D341Med (cell line): ENCODE measurements around the gene PTGES2.

ENCODE experiments used
- DNase-seq: peaks from one replicate; pipeline ENCODE4 v3.0.0; 2012; ENCODE audit warnings: low spot score

The PTGES2 gene

DNA sequence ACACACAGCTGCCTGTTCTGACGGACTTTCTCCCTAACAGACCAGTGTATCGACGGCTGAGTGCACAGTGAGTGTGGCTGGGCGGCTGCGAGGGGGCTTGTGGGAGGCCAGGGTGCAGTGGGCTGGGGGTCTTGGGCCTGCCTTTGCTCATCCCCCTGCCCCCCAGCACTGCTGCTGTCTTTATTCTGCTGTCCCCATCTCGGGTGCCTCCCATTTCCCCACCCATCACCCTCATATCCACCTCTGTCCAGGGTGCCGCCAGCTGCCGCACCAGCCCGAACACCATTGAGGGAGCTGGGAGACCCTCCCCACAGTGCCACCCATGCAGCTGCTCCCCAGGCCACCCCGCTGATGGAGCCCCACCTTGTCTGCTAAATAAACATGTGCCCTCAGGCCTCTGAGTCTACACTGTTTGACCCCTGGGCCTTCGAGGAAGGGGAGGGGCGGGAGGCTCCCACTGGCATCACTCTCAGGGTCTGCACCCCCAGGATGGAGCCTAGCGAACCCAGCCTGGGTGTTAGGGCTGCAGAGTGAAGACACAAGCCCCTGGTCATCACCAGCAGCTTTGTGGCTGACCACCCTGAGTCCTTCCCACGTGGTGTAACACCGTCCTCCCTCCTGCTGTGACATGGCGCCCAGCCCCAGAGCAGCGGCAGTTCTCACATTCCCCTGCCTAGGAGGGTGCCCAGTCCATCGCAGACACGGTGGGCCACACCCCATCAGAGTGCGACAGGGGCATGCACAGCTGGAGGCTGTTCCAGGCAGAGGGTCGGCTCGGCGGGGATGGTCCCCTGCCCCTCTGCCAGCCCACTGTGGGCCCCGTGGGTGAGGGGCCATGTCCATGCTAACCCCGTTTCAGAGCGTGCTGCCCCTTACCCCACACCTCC lies 25.8 kb upstream of the PTGES2 start:
- DNase-seq: no peak

DNA sequence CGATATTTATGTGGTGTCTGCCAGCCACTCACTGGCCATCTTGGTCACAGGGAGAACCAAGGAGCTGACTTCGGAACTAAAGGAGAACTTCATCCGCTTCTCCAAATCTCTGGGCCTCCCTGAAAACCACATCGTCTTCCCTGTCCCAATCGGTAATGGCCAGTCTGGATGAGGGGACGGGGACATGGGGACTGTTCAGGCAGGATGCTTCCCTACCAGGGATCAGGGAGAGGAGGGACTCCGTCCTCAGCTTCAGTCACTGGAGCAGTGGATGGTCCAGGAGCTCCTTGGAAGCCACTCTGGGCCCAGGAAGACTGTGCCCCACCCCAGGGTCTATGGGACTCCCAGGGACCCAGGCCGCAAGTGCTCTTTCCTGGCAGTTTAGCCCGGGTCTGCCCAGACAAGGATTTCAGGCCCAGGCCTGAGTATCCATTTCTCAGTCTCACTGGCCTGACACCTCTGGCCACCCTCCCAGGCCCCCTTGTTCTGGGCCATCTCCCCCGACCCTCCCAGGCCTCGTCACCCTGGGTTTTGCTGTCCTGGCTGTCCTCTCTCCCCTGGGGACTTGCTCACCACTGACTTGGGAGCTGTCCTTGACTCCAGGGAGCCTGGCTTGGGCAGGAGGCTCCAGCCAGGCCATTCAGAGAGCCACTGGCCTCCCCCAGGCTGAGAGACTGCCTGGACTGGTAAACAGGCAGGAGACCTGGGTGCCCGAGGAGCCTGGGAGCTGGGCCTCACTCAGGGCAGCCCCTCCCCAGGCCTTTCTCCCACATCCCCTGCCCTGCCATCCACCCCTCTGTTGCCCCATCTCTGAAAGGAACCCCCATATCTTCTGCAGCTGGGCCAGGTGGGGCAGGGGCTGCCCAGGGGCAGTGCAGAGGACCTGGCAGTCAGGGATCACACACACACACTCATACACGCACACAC lies 24.9 kb upstream of the PTGES2 start:
- no peak for DNase-seq

DNA sequence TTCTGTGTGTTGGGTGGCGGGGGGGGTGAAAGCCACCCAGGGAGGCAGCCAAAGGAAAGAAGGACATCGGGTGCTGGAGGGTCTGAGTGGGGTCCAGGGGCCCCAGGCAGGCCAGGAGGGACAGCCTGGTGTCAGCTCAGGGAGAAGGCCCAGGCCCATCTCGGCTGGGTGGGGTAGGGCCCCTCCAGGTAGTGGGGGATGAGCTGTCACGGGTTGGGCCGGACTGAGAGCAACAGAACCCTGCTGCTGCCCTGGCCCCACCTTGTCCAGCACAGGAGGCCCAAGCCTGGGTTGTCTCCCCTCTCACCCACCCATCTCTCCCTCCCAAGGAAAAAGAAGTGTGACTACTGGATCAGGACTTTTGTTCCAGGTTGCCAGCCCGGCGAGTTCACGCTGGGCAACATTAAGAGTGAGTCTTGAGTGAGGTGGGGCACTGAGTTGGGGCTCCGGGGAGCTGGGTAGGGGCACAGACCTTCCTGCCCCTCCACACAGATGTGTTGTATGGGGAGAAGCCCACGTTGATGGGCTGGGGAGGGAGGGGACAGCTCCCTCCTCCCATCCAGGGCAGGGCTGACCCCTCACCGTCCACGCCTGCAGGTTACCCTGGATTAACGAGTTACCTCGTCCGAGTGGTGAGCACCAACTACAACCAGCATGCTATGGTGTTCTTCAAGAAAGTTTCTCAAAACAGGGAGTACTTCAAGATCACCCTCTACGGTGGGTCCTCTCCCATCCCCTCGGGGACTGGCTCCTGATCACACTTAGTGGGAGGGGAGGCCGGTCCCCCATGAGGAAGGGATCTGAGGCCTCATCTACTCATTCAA lies 24.0 kb upstream of the PTGES2 start:
- DNase-seq: no peak

DNA sequence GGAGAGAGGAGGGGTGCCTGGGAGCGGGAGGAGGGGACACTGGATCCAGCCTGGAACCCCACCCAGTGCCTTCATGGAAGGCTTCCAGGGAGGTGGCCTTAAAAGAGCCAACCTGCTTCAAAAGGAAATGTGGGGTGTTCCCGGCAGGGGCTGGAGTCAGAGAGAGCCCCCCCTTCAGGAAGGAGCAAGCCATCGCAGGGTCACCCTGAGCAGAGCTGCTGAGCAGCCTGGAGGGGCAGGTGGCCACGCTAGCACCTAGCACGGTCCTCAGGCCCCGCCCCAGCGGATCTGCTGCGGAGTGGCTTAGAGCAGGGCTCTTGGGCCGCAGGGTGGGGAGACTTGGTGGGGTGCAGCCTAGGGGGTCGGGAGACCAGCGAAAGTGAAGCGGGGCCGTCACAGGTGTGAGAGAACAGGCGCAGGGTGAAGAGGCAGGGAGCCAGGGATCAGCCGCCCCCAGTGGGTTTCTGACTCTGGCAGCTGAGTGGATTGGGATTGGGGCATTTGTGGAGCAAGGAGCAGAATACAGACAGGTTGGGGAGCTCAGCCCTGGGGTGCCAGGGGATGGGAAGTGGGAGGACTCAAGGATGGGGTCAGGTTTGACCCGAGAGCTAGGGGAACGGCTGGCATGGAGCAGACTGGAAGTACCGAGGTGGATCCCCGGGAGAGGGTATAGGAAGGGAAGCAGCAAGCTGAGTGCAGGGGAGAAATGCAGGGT lies 23.2 kb upstream of the PTGES2 start:
- no peak for DNase-seq

DNA sequence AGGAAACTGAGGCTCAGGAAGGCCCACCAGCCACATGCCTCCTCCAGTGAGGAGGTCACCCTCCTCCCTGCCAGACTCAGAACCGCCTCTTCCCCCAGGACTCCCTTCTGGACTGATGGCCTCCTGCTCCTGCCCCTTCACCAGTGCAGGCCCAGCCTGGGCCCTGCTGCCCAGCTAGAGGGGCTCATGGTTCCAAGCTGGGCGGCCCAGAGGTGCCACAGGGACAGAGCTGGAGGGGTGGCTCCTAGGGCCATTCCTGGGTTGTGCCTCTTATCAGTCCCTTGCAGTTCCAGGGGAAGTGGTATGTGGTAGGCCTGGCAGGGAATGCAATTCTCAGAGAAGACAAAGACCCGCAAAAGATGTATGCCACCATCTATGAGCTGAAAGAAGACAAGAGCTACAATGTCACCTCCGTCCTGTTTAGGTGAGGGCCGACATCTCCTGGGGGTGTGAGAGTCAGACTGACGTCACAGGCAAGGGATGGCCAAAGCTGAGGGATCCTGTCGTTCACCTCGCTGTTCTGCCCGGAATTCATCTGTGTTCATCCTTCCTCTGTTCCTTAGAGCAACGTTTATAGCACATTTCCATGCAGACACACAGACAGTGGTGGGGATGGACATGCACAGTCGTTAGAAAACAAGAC lies 22.5 kb upstream of the PTGES2 start:
- no peak for DNase-seq

DNA sequence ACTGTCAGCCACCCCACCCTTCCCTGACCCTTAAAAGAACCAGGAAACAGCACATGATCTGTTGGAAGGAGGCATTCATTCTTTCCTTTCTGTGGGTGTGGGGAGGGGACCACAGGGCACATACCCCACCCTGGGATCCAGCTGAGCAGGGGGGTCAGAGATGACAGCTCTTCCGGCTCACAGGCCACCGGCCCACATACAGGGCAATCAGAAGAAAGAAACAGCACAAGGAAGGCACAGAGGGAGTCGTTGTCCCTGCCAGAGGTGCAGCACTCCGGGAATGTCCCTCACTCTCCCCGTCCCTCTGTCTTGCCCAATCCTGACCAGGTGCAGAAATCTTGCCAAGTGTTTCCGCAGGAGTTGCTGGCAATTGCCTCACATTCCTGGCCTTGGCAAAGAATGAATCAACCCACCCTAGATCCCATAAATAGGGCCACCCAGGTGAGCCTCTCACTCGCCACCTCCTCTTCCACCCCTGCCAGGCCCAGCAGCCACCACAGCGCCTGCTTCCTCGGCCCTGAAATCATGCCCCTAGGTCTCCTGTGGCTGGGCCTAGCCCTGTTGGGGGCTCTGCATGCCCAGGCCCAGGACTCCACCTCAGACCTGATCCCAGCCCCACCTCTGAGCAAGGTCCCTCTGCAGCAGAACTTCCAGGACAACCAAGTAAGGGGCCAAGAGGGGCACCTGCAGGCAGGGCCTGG lies 21.6 kb upstream of the PTGES2 start, which contains the start of gene LCN2:
Gene LCN2, plus strand, starts transcription at position 453 of the 701 bp plus-strand sequence. Its CDS starts 73 bp downstream, at position 526.
- no peak for DNase-seq

DNA sequence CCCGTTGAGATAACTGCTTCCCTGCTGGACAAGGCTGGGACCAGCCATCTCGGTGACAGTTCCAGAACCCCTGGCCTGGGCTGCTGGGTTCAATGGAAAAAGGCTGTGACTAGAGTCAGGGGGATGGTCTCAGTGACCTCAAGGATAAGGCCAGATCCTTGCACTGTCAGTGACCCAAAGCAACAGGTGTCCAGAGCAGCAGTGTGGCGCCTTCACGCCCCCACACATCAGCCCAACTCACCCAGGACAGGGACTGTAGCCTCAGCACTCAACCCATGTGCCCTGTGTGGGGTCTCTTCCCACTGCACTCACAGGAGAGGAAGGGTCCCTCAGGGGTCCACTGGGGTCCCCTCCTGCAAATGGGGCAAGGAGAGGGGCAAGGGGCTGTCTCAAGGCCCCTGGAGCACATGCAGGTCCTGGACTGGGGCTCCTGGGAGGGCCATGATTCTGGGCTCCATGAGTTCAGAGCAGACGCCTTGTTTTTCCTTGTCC lies 21.0 kb upstream of the PTGES2 start:
- no peak for DNase-seq

DNA sequence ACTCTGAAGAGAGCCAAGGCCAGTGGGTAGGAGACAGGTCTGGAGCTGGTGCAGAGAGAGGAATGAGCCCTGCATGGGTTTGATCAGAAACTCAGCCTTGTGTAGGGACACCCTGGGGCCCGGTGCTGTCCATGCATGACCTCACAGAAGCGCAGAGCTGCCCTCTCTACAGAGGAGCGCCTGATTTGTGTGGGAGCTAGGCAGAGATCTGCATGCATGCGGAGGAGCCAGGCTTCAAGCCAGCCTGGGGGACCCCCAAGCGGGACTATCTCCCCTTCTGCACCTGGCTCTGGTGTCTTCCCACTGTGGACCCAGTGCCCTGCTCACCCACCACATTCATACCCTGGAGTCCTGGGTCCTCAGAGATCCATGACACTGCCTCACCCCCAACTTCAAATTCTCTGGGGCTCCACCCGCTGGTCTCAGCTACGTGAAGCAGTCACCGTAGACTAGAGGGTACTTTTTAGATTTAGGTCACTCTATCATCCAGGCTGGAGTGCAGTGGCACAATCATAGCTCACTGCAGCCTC lies 19.1 kb upstream of the PTGES2 start:
- no peak for DNase-seq

DNA sequence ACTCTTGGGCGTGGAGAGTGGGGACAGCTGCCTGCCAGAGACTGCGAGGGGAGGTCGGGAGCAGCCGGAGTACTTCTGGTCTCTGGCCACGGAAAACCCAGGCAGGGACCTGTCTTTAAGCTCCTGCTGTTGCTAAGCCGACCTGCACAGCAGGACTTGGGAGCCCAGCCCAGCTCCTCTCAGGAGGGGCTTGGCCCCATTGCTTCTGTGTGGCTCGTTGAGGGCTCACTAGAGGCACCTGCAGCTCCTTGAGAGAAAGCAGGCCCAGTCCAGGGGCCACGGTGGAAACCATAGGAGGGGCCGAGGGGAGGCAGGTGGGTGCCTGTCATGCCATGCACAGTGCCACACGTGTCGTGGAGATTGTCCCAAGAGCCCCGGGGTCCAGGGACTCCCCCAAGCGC lies 18.4 kb upstream of the PTGES2 start:
- DNase-seq: no peak

DNA sequence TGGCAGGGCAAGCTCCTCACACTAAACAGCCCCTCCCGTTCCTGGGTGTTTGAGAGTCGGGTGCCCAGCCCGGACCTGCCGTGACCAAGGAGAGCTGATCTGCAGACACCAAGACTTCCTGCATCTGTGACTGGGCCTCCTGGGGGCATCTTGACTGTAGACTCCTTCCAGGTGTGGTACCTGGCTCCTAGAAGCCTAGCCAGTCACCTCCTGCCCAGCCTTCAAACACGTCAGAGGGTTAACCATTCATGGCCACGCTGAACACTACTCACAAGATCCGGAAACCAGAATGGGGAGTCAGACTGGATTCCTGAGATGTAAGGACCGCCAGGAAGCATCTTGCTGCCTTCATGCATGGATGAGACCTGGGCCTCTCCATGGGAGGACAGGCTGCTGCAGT lies 18.0 kb upstream of the PTGES2 start:
- no peak for DNase-seq

DNA sequence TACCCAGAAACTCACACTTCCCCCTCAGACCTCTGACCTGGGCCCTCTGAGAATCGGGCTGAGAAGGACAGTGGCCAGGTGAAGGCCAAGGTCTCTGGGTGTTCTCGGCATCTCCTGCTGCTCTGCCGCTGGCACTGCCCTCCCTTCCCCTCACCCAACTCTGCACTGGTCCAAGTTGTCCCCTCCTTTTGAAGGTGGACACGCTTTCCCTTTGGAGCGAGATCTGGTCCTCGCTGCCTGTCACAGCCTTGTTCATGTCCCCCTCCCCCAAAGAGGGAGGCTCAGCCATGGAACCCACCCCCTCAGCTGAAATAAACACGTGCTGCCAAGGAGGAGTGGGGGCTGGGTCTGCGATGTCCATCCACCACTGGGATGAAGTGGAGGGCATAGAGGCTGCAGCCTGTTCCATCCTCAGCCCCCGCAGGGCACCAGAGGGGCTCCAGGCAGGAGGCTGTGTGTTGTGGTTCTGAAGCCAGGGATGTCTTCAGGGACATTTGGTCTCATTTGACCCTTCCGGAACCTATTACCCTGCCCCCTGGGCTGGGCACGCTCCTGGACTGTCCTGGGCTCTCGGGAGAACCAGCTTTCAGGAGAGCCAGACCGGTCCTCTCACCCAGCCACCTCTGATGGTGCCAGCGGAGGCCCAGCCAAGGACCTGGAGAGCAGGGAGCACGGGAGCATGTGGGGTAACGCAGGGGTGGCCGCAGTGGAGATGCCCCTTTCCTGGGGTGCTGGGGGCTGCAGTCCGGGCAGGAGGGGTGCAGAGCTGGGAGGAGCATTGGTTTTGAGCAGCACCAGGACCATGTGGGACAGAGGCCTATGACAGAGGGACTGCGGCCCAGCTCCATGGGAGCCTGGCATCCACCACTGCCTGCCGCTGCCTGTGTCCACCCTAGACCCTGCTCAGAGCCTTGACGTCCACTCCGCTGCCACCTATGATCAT lies 17.0 kb upstream of the PTGES2 start:
- DNase-seq: no peak

DNA sequence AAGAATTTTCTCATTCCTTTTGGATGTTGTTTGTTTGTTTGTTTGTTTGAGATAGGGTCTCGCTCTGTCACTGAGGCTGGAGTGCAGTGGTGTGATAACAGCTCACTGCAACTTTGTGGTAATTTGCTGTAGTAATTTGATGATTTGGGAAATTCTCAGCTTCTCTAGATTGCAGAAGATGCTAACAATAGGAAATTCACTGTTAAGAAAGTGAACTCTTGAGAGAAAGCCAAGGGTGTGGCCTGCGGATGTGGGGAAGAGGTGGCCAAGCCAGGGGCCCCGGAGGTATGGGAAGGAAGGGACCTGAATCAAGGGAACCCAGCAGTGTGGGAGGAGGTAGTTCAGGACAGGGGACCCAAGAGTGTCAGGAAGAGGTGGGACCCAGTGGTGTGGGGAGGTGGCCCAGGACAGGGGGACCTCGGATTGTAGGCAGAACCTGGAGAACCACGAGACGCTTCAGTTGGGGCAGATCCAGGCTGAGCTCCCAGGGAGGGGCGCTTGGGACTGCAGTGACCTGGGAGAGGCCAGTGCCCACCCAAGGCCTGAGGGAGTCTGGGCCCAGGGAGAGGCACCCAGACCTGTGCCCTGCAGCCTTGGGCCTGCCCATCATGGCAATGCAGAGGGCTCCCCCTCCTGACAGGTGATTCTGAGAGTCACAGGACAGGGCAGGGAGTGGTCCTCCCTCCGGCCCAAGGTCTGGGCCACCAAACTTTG lies 16.2 kb upstream of the PTGES2 start:
- no peak for DNase-seq

DNA sequence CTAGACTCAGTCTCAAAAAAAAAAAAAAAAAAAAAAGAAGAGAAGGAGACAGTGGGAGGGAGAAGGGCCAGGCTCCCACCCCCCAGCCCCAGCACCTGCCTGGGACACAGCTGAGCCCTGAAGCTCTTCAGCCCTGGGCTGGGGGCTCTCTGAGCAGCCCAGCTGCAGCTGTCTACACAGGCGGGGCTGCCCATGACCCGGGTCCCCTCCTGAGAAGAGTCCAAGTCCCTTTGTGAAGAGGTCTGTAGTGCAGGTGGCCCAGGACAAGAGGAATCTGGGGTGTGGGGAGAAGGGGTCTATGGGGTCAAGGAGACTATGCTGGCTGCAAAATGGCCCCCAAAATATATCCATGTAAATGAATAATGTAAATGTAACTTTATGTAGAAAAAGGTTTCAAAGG lies 15.1 kb upstream of the PTGES2 start:
- no peak for DNase-seq

DNA sequence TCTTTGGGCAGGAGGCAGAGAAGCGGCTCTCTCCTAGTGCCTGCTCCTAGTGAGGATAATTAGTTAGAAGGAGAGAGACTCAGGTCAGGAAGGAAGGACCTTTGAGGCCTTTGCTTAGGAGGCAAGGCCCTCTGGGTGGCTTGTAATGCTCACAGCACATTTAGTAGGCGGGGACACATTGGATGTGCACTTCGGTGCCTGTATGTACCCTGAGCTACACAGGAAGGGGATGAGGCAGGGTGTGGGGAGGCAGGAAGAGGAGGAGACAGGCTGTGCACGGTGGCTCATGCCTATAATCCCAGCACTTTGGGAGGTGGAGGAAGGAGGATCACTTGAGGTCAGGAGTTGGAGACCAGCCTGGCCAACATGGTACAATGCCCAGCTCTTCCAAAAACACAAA lies 14.5 kb upstream of the PTGES2 start:
- DNase-seq: no peak

DNA sequence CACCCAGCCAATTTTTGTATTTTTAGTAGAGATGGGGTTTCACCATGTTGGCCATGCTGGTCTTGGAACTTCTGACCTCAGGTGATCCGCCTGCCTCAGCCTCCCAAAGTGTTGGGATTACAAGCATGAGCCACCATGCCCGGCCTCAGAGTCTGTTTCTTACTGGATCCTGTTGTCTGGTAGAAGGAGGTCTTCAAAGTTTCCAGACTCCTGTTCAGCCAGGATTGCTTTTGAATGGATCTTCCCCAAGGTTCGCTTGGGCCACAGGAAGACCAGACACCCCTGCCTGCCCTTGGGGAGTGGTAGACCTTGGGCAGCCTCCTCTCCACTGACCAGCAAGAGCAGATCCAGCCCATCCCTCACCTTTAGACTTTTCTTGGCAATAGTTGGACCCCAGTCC lies 14.1 kb upstream of the PTGES2 start:
- no peak for DNase-seq

DNA sequence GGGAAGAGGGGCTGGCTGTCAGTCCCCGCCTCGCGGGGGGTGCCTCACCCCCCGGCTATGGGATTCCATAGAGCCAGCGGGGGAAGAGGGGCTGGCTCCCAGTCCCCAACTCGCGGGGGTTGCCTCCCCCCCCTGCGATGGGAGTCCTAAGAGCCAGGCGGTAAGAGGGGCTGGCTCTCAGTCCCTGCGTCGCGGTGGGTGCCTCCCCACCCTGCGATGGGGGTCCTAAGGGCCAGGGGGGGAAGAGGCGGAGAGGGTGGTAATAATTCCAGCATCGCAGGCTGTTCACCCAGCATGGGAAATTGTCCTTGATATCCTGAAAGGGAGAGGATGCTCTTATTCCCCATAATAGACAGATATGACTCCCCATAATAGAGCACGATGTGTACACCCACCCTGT lies 12.1 kb upstream of the PTGES2 start:
- no peak for DNase-seq

DNA sequence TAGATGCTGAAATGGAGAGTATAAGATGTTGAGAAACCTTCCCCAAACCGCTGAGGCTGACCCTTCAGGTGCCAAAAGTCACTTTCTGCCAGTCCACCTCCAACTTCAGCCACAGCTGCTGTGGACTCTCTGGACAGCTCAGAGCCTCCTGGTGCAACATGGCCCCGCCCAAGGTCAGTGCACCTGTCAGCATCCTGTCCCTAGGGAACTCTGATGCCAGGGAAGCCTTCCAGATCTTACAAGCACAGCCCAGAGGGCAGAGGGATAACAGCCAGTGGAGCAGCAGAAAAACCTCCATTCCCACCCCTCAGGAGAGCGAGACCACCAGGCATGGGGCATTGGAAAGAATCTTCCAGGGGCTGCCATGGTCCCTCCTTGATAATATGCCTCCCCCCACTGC lies 10.5 kb upstream of the PTGES2 start:
- no peak for DNase-seq
